OCI-LY3 (cell line): ENCODE measurements around the gene PROK1.

ENCODE experiments used
- H2AFZ ChIP-seq: fragments of 200-600, 300-600 bp; shearing (Covaris generic); 2 replicates; pipeline ENCODE4 v1.6.0; 2014; ENCODE audit warnings: antibody characterized with exemption, low read depth, low read length
- H3K27ac ChIP-seq: fragments of 200-600, 300-600 bp; sonication (generic); 2 replicates; pipeline ENCODE4 v1.5.1; 2014; ENCODE audit warnings: mild to moderate bottlenecking, low read length, moderate library complexity, mixed read lengths
- H3K27me3 ChIP-seq: fragments of 200-600, 300-600 bp; sonication (generic); 2 replicates; pipeline ENCODE4 v1.6.1; 2014; ENCODE audit warnings: low read depth, low read length, mixed read lengths
- H3K36me3 ChIP-seq: fragments of 200-600, 300-600 bp; sonication (generic); replicated peaks from 2 replicates; pipeline ENCODE3; 2014; ENCODE audit warnings: low read depth, low read length, mixed read lengths
- H3K4me1 ChIP-seq: fragments of 300-600, 200-600 bp; sonication (generic); 2 replicates; pipeline ENCODE4 v1.6.1; 2014; ENCODE audit warnings: low read length, mixed read lengths
- H3K4me2 ChIP-seq: fragments of 200-600, 300-600 bp; sonication (generic); 2 replicates; pipeline ENCODE4 v1.6.1; 2014; ENCODE audit warnings: low read length, mixed read lengths
- H3K4me3 ChIP-seq: fragments of 300-600, 200-600 bp; sonication (generic); 2 replicates; pipeline ENCODE4 v1.5.1; 2014; ENCODE audit warnings: antibody characterized with exemption, mild to moderate bottlenecking, low read length, moderate library complexity
- H3K79me2 ChIP-seq: fragments of 300-600, 200-600 bp; shearing (Covaris generic); 2 replicates; pipeline ENCODE4 v1.6.1; 2014; ENCODE audit warnings: mild to moderate bottlenecking, low read length, mixed read lengths
- H3K9ac ChIP-seq: fragments of 300-600, 200-600 bp; shearing (Covaris generic); 2 replicates; pipeline ENCODE4 v1.6.0; 2014; ENCODE audit warnings: mild to moderate bottlenecking, low read length, moderate library complexity
- H3K9me3 ChIP-seq: fragments of 200-600, 300-600 bp; shearing (Covaris generic); 2 replicates; pipeline ENCODE4 v1.6.1; 2014; ENCODE audit warnings: low read length, mixed read lengths; ENCODE audit not compliant: insufficient read depth
- H4K20me1 ChIP-seq: fragments of 200-600, 300-600 bp; sonication (generic); 2 replicates; pipeline ENCODE4 v1.6.1; 2016; ENCODE audit warnings: low read length, mixed read lengths; ENCODE audit not compliant: insufficient read depth
- EZH2phosphoT487 ChIP-seq: fragments of 200-600 bp; shearing (Covaris generic); IDR thresholded peaks from 2 replicates; pipeline ENCODE4 v1.6.1; 2018; ENCODE audit warnings: antibody characterized with exemption, mixed run types, low read depth
- TF ChIP-seq, protein P1 (sequence below): fragments of 200-600, 300-600 bp; sonication (generic); IDR thresholded peaks from 2 replicates; pipeline ENCODE4 v1.5.1; 2014; ENCODE audit warnings: antibody characterized with exemption, low read length, low read depth

The PROK1 gene

GRCh38 chr1:110488867-110489266 lies 37.9 kb downstream of the PROK1 start:
- Histone ChIP-seq H3K4me3 (no peak overlapping the region), H3K4me1 (no peaks in the 10 kb centered on the region), H4K20me1 (no peaks in the 10 kb centered on the region), H3K36me3 (no peaks in the 10 kb centered on the region), H3K9ac (no peak overlapping the region), H3K27me3 (no peaks in the 10 kb centered on the region), H3K79me2 (no peaks in the 10 kb centered on the region), H3K27ac (no peak overlapping the region), H3K9me3 (no peaks in the 10 kb centered on the region), H2AFZ (no peak overlapping the region), H3K4me2 (no peak overlapping the region)
- TF ChIP-seq EZH2phosphoT487 = no peak
- TF ChIP-seq, protein P1, sequence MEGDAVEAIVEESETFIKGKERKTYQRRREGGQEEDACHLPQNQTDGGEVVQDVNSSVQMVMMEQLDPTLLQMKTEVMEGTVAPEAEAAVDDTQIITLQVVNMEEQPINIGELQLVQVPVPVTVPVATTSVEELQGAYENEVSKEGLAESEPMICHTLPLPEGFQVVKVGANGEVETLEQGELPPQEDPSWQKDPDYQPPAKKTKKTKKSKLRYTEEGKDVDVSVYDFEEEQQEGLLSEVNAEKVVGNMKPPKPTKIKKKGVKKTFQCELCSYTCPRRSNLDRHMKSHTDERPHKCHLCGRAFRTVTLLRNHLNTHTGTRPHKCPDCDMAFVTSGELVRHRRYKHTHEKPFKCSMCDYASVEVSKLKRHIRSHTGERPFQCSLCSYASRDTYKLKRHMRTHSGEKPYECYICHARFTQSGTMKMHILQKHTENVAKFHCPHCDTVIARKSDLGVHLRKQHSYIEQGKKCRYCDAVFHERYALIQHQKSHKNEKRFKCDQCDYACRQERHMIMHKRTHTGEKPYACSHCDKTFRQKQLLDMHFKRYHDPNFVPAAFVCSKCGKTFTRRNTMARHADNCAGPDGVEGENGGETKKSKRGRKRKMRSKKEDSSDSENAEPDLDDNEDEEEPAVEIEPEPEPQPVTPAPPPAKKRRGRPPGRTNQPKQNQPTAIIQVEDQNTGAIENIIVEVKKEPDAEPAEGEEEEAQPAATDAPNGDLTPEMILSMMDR = no peak

- H3K9ac ChIP-seq = no peak overlapping the region
- H3K27me3 ChIP-seq = no peaks in the 10 kb centered on the region
- no peaks in the 10 kb centered on the region for H3K9me3 ChIP-seq
- no peak overlapping the region for H3K27ac ChIP-seq
- no peaks in the 10 kb centered on the region for H3K79me2 ChIP-seq
- H3K4me1 ChIP-seq = no peaks in the 10 kb centered on the region
- H3K4me3 ChIP-seq = no peak overlapping the region
- no peaks in the 10 kb centered on the region for H4K20me1 ChIP-seq
- TF ChIP-seq, protein P1 = no peak
- no peak for TF ChIP-seq EZH2phosphoT487
- no peak overlapping the region for H2AFZ ChIP-seq
- no peak overlapping the region for H3K4me2 ChIP-seq
- H3K36me3 ChIP-seq = no peaks in the 10 kb centered on the region
Measured at GRCh38 chr1:110489406-110489805, 38.5 kb downstream of the PROK1 start.

- Histone ChIP-seq H3K27me3 (no peaks in the 10 kb centered on the region), H3K27ac (no peak overlapping the region), H3K36me3 (no peaks in the 10 kb centered on the region), H2AFZ (no peak overlapping the region), H3K79me2 (no peaks in the 10 kb centered on the region), H3K4me1 (no peaks in the 10 kb centered on the region), H3K9ac (no peak overlapping the region), H3K4me2 (no peak overlapping the region), H3K9me3 (no peaks in the 10 kb centered on the region), H4K20me1 (no peaks in the 10 kb centered on the region), H3K4me3 (no peak overlapping the region)
- TF ChIP-seq, protein P1 = no peak
- TF ChIP-seq EZH2phosphoT487 = no peak
Measured at GRCh38 chr1:110489973-110490542, 39.1 kb downstream of the PROK1 start.

- Histone ChIP-seq H3K36me3 (no peaks in the 10 kb centered on the region), H3K79me2 (no peaks in the 10 kb centered on the region), H3K27ac (no peak overlapping the region), H3K9me3 (no peaks in the 10 kb centered on the region), H3K9ac (no peak overlapping the region), H3K4me1 (no peaks in the 10 kb centered on the region), H3K4me3 (no peak overlapping the region), H4K20me1 (no peaks in the 10 kb centered on the region), H3K27me3 (no peaks in the 10 kb centered on the region), H2AFZ (no peak overlapping the region), H3K4me2 (no peak overlapping the region)
- TF ChIP-seq EZH2phosphoT487 = no peak
- TF ChIP-seq, protein P1 = no peak
Measured at GRCh38 chr1:110490791-110491451, 40.0 kb downstream of the PROK1 start.
